ENCODE measurements around the gene TNNI2.

Gene TNNI2

GRCh38 chr11:1854949-1855885 is 16.4 kb downstream of the TNNI2 start:
- DNase-seq (no peak), ATAC-seq (ENCODE audit: insufficient read depth, low read depth) (no peak)
- peaks cover 3% of the 10 kb centered on the region for H4K20me1 ChIP-seq (ENCODE audit: insufficient read depth, low read length)
- H3K27me3 ChIP-seq (ENCODE audit: insufficient read depth, low read length, poor library complexity), result no peaks in the 10 kb centered on the region
- H3K9ac ChIP-seq (ENCODE audit: low read depth, low read length), result peak overlapping the region; percentile 9; the same call in 1 of the 2 replicates
- no peak overlapping the region for H2AFZ ChIP-seq (ENCODE audit: low read depth, low read length)
- H3K27ac ChIP-seq (ENCODE audit: low read length), result no peak overlapping the region
- H3K4me2 ChIP-seq (ENCODE audit: insufficient read depth, low read length), result no peak overlapping the region
- no peaks in the 10 kb centered on the region; the same call in 1 of the 2 replicates for H3K36me3 ChIP-seq (ENCODE audit: insufficient read depth, low read length)
- peaks cover 4% of the 10 kb centered on the region; the same call in 1 of the 2 replicates for H3K79me2 ChIP-seq (ENCODE audit: insufficient read depth, low read length)
- no peak overlapping the region for H3K4me3 ChIP-seq (ENCODE audit: low read depth in 1 of 2, low read length in 2 of 2)
- TF ChIP-seq CTCF (IDR thresholded peaks at IDR 0.05; ENCODE audit: borderline replicate concordance, extremely low read depth, low read length, poor library complexity, severe bottlenecking) (no peak), EZH2 (IDR thresholded peaks at IDR 0.05; ENCODE audit: borderline replicate concordance, low read depth, low read length, severe bottlenecking) (no peak)
- H3K4me1 ChIP-seq (ENCODE audit: insufficient read depth, low read length), result peaks cover 24% of the 10 kb centered on the region
- no peaks in the 10 kb centered on the region for H3K9me3 ChIP-seq (ENCODE audit: insufficient read depth, low read length, severe bottlenecking)

GRCh38 chr11:1855886-1856265 is 17.1 kb downstream of the TNNI2 start:
- H4K20me1 ChIP-seq (ENCODE audit: insufficient read depth, low read length), result peaks cover 3% of the 10 kb centered on the region
- no peak overlapping the region for H3K27ac ChIP-seq (ENCODE audit: low read length)
- H3K27me3 ChIP-seq (ENCODE audit: insufficient read depth, low read length, poor library complexity), result no peaks in the 10 kb centered on the region

GRCh38 chr11:1856306-1857005 is 17.7 kb downstream of the TNNI2 start:
- TF ChIP-seq EZH2 (IDR thresholded peaks at IDR 0.05; ENCODE audit: borderline replicate concordance, low read depth, low read length, severe bottlenecking) (no peak), CTCF (IDR thresholded peaks at IDR 0.05; ENCODE audit: borderline replicate concordance, extremely low read depth, low read length, poor library complexity, severe bottlenecking) (no peak)
- H2AFZ ChIP-seq (ENCODE audit: low read depth, low read length), result no peak overlapping the region
- H3K4me1 ChIP-seq (ENCODE audit: insufficient read depth, low read length), result peaks cover 24% of the 10 kb centered on the region
- no peak overlapping the region for H3K9ac ChIP-seq (ENCODE audit: low read depth, low read length)
- DNase-seq, result no peak
- no peaks in the 10 kb centered on the region for H3K9me3 ChIP-seq (ENCODE audit: insufficient read depth, low read length, severe bottlenecking)
- no peak overlapping the region for H3K27ac ChIP-seq (ENCODE audit: low read length)
- peaks cover 4% of the 10 kb centered on the region; the same call in 1 of the 2 replicates for H3K79me2 ChIP-seq (ENCODE audit: insufficient read depth, low read length)
- no peak overlapping the region for H3K4me3 ChIP-seq (ENCODE audit: low read depth in 1 of 2, low read length in 2 of 2)
- ATAC-seq (ENCODE audit: insufficient read depth, low read depth), result no peak
- H4K20me1 ChIP-seq (ENCODE audit: insufficient read depth, low read length), result peaks cover 3% of the 10 kb centered on the region
- no peaks in the 10 kb centered on the region; the same call in 1 of the 2 replicates for H3K36me3 ChIP-seq (ENCODE audit: insufficient read depth, low read length)
- no peak overlapping the region for H3K4me2 ChIP-seq (ENCODE audit: insufficient read depth, low read length)
- H3K27me3 ChIP-seq (ENCODE audit: insufficient read depth, low read length, poor library complexity), result no peaks in the 10 kb centered on the region

More at GRCh38 chr11:1855886-1856265, 17.1 kb downstream of the TNNI2 start:
- TF ChIP-seq EZH2 (IDR thresholded peaks at IDR 0.05; ENCODE audit: borderline replicate concordance, low read depth, low read length, severe bottlenecking) (no peak), CTCF (IDR thresholded peaks at IDR 0.05; ENCODE audit: borderline replicate concordance, extremely low read depth, low read length, poor library complexity, severe bottlenecking) (no peak)
- Histone ChIP-seq H3K9me3 (ENCODE audit: insufficient read depth, low read length, severe bottlenecking) (no peaks in the 10 kb centered on the region), H3K36me3 (ENCODE audit: insufficient read depth, low read length) (no peaks in the 10 kb centered on the region; the same call in 1 of the 2 replicates), H3K4me3 (ENCODE audit: low read depth in 1 of 2, low read length in 2 of 2) (no peak overlapping the region), H3K4me2 (ENCODE audit: insufficient read depth, low read length) (no peak overlapping the region), H3K9ac (ENCODE audit: low read depth, low read length) (no peak overlapping the region), H3K4me1 (ENCODE audit: insufficient read depth, low read length) (peaks cover 24% of the 10 kb centered on the region), H3K79me2 (ENCODE audit: insufficient read depth, low read length) (peaks cover 4% of the 10 kb centered on the region; the same call in 1 of the 2 replicates), H2AFZ (ENCODE audit: low read depth, low read length) (no peak overlapping the region)
- ATAC-seq (ENCODE audit: insufficient read depth, low read depth) (no peak), DNase-seq (no peak)

All from DND-41 (cell line).